Fibroblast of lung (primary cell): ENCODE data around the gene POLR1E. TPM values are rescaled to one million over a fixed set of nuclear protein-coding genes. Genes with fewer than 3 reads are reported as not detected.

ENCODE experiments used
- DNase-seq, 2 donors: peaks; one replicate each; pipeline versions ENCODE4 v3.0.0 to v3.0.0-alpha.2; 2010; ENCODE audit warnings: low read depth in 2 of 2
- H2AFZ ChIP-seq: 2 replicates; pipeline ENCODE4 v1.5.1; 2012; ENCODE audit warnings: low read length, control low read depth, inconsistent platforms
- H3K27ac ChIP-seq: 2 replicates; pipeline ENCODE4 v1.5.1; 2011; ENCODE audit warnings: low read length, control low read depth; ENCODE audit not compliant: insufficient read depth
- H3K27me3 ChIP-seq: 2 replicates; pipeline ENCODE4 v1.5.1; 2011; ENCODE audit warnings: mild to moderate bottlenecking, low read length; ENCODE audit not compliant: control insufficient read depth, insufficient read depth
- H3K36me3 ChIP-seq: 2 replicates; pipeline ENCODE4 v1.5.1; 2011; ENCODE audit warnings: low read length; ENCODE audit not compliant: control insufficient read depth, insufficient read depth
- H3K4me1 ChIP-seq: 2 replicates; pipeline ENCODE4 v1.5.1; 2011; ENCODE audit warnings: low read length; ENCODE audit not compliant: control insufficient read depth, insufficient read depth; ENCODE audit errors: extremely low read depth
- H3K4me2 ChIP-seq: 2 replicates; pipeline ENCODE4 v1.5.1; 2011; ENCODE audit warnings: low read length, control low read depth; ENCODE audit not compliant: insufficient read depth; ENCODE audit errors: extremely low read depth
- H3K4me3 ChIP-seq, 4 experiments: fragments of 200-600 bp in 1 of 4; sonication (generic) in 1 of 4; replicated peaks in 1 of 4; 2 replicates each; pipeline ENCODE4 v1.5.1; 2011 to 2016; ENCODE audit warnings: low read length in 4 of 4, low read depth in 3 of 4, mild to moderate bottlenecking in 3 of 4, control low read depth in 2 of 4, inconsistent platforms in 1 of 4, mixed read lengths in 1 of 4; ENCODE audit not compliant: insufficient read depth in 1 of 4; ENCODE audit errors: control extremely low read depth in 1 of 4
- H3K79me2 ChIP-seq: 2 replicates; pipeline ENCODE4 v1.5.1; 2012; ENCODE audit warnings: mild to moderate bottlenecking, low read length, inconsistent platforms; ENCODE audit not compliant: control insufficient read depth, insufficient read depth
- H3K9ac ChIP-seq: 2 replicates; pipeline ENCODE4 v1.5.1; 2011; ENCODE audit warnings: mild to moderate bottlenecking, low read length, control low read depth; ENCODE audit not compliant: insufficient read depth
- H3K9me3 ChIP-seq: 2 replicates; pipeline ENCODE4 v1.5.1; 2012; ENCODE audit warnings: low read depth, low read length; ENCODE audit not compliant: control insufficient read depth, insufficient read depth
- H4K20me1 ChIP-seq: 2 replicates; pipeline ENCODE4 v1.5.1; 2011; ENCODE audit warnings: low read length; ENCODE audit not compliant: control insufficient read depth, insufficient read depth; ENCODE audit errors: extremely low read depth
- CTCF ChIP-seq, 2 donors: IDR thresholded peaks in 1 of 2; conservative IDR thresholded peaks in 1 of 2; 1 replicate in 1 of 2; 2 replicates in 1 of 2; pipeline ENCODE4 v1.5.1; 2011 to 2012; ENCODE audit warnings: low read length in 2 of 2, control low read depth in 1 of 2, inconsistent platforms in 1 of 2, low read depth in 1 of 2, mild to moderate bottlenecking in 1 of 2
- EZH2 ChIP-seq: IDR thresholded peaks from 2 replicates; pipeline ENCODE4 v1.5.1; 2012; ENCODE audit warnings: low read length, control low read depth, mild to moderate bottlenecking; ENCODE audit errors: missing control alignments
- polyA plus RNA-seq, 2 donors: library from polyadenylated mRNA; depleted of rRNA in 1 of 2; stranded (reverse) in 1 of 2; unstranded in 1 of 2; fragments of >200 nt; gene quantifications; 2 replicates each; pipeline ENCODE4 v1.2.1, GENCODE V29; 2011 to 2012; ENCODE audit warnings: missing spikeins in 1 of 2
- total RNA-seq: library from RNA; depleted of rRNA; stranded (reverse); fragments of >200 nt; gene quantifications from 2 replicates; pipeline ENCODE4 v1.2.1, GENCODE V29; 2014

POLR1E gene
- total and polyA plus RNA-seq, 2 donors (not counting 1 experiment from before 2014, with no cell fraction given), result 30.9 to 31.7 TPM

GRCh38 chr9:37534412-37534811, 48.7 kb downstream of the POLR1E start:
- no peak overlapping the region for H3K27ac ChIP-seq
- H3K27me3 ChIP-seq, result no peaks in the 10 kb centered on the region
- H4K20me1 ChIP-seq, result no peaks in the 10 kb centered on the region

GRCh38 chr9:37534901-37535300, 49.2 kb downstream of the POLR1E start:
- Histone ChIP-seq H3K27me3 (no peaks in the 10 kb centered on the region), H3K79me2 (no peaks in the 10 kb centered on the region)
- DNase-seq, result no peak

More at GRCh38 chr9:37534412-37534811, 48.7 kb downstream of the POLR1E start:
- H3K79me2 ChIP-seq, result no peaks in the 10 kb centered on the region
- H3K9me3 ChIP-seq, result no peaks in the 10 kb centered on the region
- no peak overlapping the region for H3K4me2 ChIP-seq
- H2AFZ ChIP-seq, result no peak overlapping the region
- no peak for DNase-seq
- no peak overlapping the region for H3K4me3 ChIP-seq
- TF ChIP-seq CTCF (conservative IDR thresholded peaks at IDR 0.05 in 1 of 2, IDR thresholded peaks at IDR 0.05 in 1 of 2; ENCODE audit: low read depth in 1 of 2, low read length in 2 of 2) (no peak), EZH2 (no peak)
- no peaks in the 10 kb centered on the region for H3K4me1 ChIP-seq
- no peak overlapping the region for H3K9ac ChIP-seq
- H3K36me3 ChIP-seq, result peaks cover 5% of the 10 kb centered on the region

GRCh38 chr9:37538099-37538498, 52.4 kb downstream of the POLR1E start:
- no peaks in the 10 kb centered on the region for H3K79me2 ChIP-seq
- H3K27me3 ChIP-seq, result no peaks in the 10 kb centered on the region
- H3K4me1 ChIP-seq, result no peaks in the 10 kb centered on the region
- H3K27ac ChIP-seq, result no peak overlapping the region
- no peak overlapping the region for H3K9ac ChIP-seq
- H3K4me3 ChIP-seq, result no peak overlapping the region
- TF ChIP-seq CTCF (conservative IDR thresholded peaks at IDR 0.05 in 1 of 2, IDR thresholded peaks at IDR 0.05 in 1 of 2; ENCODE audit: low read depth in 1 of 2, low read length in 2 of 2), result no peak
- TF ChIP-seq EZH2, result no peak
- DNase-seq, result no peak
- peaks cover 5% of the 10 kb centered on the region for H3K36me3 ChIP-seq
- H3K9me3 ChIP-seq, result no peaks in the 10 kb centered on the region
- no peak overlapping the region for H2AFZ ChIP-seq
- no peak overlapping the region for H3K4me2 ChIP-seq
- H4K20me1 ChIP-seq, result no peaks in the 10 kb centered on the region

More at GRCh38 chr9:37534901-37535300, 49.2 kb downstream of the POLR1E start:
- Histone ChIP-seq H2AFZ (no peak overlapping the region), H3K9me3 (no peaks in the 10 kb centered on the region), H3K36me3 (peaks cover 5% of the 10 kb centered on the region), H4K20me1 (no peaks in the 10 kb centered on the region), H3K4me2 (no peak overlapping the region), H3K27ac (no peak overlapping the region), H3K9ac (no peak overlapping the region), H3K4me3 (no peak overlapping the region), H3K4me1 (no peaks in the 10 kb centered on the region)
- no peak for TF ChIP-seq EZH2
- no peak for TF ChIP-seq CTCF (conservative IDR thresholded peaks at IDR 0.05 in 1 of 2, IDR thresholded peaks at IDR 0.05 in 1 of 2; ENCODE audit: low read depth in 1 of 2, low read length in 2 of 2)
